Measurements from ENCODE around the gene SPECC1L.

SPECC1L gene

DNA sequence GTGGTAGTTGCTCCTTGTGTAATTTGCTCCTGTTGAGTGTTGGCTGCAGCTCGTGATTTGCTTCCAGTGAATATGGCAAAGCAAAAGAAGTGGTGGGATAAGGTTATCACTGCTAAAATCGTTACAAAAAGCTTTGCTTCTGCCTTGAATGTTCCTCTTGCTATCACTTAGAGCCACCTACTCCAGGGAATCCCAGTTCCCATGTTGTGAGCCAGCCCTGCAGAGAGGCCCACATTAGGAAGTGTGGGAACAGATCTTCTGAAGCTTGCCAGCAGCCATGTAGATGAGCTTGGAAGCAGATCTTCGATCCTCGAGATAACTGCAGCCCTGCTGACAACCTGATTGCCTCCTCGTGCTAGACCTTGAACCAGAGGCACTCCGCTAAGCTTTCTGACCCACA lies 71.0 kb downstream of the SPECC1L start:
- Mint-ChIP-seq H3K36me3 (peaks cover 61% of the 10 kb centered on the region), H3K27me3 (no peaks in the 10 kb centered on the region), H3K4me1 (no peaks in the 10 kb centered on the region), H3K27ac (no peak overlapping the region), H3K9me3 (no peaks in the 10 kb centered on the region), H3K4me3 (no peak overlapping the region)
- no peak for ATAC-seq

DNA sequence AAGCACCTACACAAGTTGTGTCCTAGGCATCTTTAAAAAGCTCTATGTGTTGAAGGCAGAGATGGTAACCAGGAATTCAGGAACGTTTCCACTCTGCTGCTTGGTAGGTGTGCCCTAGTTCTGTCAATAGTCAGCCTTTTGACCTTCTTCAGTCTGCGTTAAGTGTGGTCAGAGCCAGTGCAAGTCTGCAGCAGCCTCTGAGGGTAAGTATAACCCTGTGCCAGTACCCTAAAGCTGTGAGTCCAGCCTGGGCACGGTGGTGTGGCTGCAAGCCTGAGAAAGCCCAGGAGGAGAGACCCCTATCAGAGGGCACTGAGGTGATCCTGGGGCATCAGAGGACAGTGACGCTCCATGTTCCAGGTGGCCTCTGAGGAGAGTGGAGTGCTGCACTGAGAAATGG lies 80.0 kb downstream of the SPECC1L start:
- Mint-ChIP-seq H3K4me1 (no peaks in the 10 kb centered on the region), H3K9me3 (no peaks in the 10 kb centered on the region), H3K4me3 (no peak overlapping the region), H3K27me3 (no peaks in the 10 kb centered on the region), H3K27ac (no peak overlapping the region), H3K36me3 (peaks cover 85% of the 10 kb centered on the region)
- no peak for ATAC-seq

DNA sequence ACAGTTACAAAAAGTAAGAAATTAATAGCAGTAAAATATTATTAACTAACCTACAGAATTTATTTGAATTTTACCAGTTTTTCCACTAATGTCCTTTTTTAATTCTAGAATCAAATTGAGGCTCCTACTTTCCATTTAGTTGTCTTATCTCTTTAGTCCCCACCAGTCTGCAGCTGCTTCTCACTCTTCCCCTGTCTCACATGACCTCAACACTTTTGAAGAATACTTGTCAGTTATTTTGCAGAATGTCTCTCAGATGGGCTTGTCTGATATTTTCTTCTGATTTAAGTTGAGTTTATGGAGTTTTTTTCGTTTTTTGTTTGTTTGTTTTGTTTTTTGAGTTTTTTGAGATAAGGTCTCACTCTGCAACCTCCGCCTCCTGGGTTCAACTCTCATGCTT lies 82.5 kb downstream of the SPECC1L start:
- peaks cover 84% of the 10 kb centered on the region for H3K36me3 Mint-ChIP-seq

DNA sequence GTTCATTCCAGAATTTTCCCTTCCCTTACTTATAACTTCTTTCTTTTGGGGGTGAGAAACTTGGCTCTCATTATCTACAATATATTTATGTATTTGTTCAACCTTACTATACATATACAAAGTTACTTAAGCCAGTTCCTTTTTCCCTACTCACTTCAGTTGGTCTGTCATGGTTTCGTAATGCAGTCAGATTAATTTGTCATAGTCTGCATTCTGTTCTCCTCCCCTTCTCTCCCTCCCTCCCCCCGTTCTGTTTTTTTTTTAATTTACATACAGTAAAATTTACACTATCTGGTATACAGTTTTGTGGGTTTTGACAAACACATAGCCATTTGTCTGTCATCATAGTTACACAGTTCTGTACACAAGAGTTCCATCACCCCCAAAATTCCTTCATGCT lies 84.9 kb downstream of the SPECC1L start:
- Mint-ChIP-seq H3K27ac (no peak overlapping the region), H3K4me3 (no peak overlapping the region), H3K36me3 (peaks cover 79% of the 10 kb centered on the region), H3K9me3 (no peaks in the 10 kb centered on the region), H3K27me3 (no peaks in the 10 kb centered on the region), H3K4me1 (no peaks in the 10 kb centered on the region)
- no peak for ATAC-seq

More for the DNA sequence above, 82.5 kb downstream of the SPECC1L start:
- Mint-ChIP-seq H3K9me3 (no peaks in the 10 kb centered on the region), H3K27me3 (no peaks in the 10 kb centered on the region), H3K4me1 (no peaks in the 10 kb centered on the region), H3K27ac (no peak overlapping the region), H3K4me3 (no peak overlapping the region)
- ATAC-seq = no peak

DNA sequence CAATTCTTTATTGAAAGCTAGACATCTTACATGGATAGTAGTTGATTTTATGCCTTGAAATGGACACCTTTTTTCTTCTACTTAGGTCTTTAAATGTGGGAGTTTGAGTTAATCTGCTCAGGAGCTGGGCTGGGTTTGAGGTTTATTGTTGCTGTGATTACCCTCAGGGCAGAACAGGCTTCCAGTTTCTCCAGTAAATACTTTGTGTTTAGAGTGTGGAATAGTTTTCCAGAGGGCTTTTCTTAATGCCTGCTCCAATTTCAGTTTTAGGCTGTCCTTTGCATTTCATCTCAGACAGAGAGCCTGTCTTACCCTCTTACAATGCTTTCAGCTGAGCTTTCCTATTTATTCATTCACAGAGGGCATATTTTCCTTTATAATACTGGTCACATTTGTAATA lies 86.9 kb downstream of the SPECC1L start:
- H3K36me3 Mint-ChIP-seq = peaks cover 76% of the 10 kb centered on the region
- no peak for ATAC-seq
- H3K27ac Mint-ChIP-seq = no peak overlapping the region
- H3K9me3 Mint-ChIP-seq = no peaks in the 10 kb centered on the region
- H3K4me1 Mint-ChIP-seq = no peaks in the 10 kb centered on the region
- no peak overlapping the region for H3K4me3 Mint-ChIP-seq
- H3K27me3 Mint-ChIP-seq = no peaks in the 10 kb centered on the region

DNA sequence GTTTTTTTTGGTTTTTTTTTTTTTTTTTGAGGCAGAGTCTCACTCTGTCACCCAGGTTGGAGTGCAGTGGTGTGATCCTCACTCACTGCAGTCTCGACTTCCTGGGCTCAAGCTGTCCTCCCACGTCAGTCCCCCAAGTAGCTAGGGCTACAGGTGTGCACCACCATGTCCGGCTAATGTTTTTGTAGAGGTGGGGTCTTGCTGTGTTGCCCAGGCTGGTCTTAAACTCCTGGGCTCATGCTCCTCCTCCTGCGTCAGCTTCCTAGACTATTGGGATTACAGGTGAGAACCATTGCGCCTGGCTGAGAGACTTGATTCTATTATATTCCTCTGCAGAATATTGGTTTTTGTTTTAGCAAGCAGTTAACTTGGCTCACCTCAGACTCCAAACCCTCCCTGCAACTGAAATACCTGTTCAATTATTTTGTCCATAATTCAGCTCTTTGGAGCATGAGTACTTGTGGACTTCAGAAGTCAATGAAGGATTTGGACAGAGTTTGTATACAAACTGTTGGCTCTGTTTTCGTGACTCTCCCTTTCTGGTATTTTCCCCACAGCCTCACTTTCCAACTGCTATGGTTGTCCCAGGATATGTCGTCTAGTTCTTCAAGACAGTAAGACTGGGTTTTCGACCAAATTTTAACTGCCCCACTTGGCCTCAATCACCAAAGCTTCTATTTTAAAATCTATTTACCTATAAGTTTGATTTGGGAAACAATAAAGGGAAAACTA lies 87.6 kb downstream of the SPECC1L start:
- no peaks in the 10 kb centered on the region for H3K4me1 Mint-ChIP-seq
- no peaks in the 10 kb centered on the region for H3K27me3 Mint-ChIP-seq
- no peak for ATAC-seq
- H3K27ac Mint-ChIP-seq = no peak overlapping the region
- no peak overlapping the region for H3K4me3 Mint-ChIP-seq
- no peaks in the 10 kb centered on the region for H3K9me3 Mint-ChIP-seq
- peaks cover 73% of the 10 kb centered on the region for H3K36me3 Mint-ChIP-seq

DNA sequence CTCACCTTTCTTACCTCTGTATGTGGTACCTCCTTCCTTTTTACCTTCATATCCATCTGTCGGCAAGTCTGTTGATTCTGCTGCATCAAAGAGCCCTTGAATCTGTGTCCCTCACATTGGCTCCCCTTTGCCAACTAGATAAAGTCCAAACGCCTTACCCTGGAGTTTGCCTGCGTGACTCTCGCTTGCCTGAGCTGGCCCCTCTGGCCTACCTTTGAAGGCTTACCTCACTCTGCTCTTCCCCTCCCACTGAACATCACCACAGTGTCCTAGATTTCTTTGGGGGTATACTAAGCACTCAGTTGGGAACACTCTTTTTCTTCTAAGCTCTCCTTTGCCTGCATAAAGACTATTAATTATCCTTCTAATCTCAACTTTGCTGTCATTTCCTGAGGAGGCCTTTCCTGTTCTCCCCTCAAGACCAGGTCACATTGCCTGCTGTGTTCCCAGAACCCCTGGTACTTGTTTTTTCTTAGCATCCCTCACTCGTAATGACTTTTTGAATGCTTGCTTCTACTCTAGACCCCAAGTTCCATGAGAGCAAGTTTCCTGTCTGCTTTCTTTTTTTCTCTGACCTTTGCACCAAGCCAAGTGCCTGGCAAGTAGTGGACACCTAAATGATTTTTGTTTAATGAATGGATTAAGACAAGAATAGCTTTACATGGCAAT lies 89.0 kb downstream of the SPECC1L start:
- H3K27ac Mint-ChIP-seq = no peak overlapping the region
- ATAC-seq = no peak
- H3K4me3 Mint-ChIP-seq = no peak overlapping the region
- no peaks in the 10 kb centered on the region for H3K9me3 Mint-ChIP-seq
- H3K4me1 Mint-ChIP-seq = no peaks in the 10 kb centered on the region
- H3K27me3 Mint-ChIP-seq = no peaks in the 10 kb centered on the region
- H3K36me3 Mint-ChIP-seq = peaks cover 71% of the 10 kb centered on the region

DNA sequence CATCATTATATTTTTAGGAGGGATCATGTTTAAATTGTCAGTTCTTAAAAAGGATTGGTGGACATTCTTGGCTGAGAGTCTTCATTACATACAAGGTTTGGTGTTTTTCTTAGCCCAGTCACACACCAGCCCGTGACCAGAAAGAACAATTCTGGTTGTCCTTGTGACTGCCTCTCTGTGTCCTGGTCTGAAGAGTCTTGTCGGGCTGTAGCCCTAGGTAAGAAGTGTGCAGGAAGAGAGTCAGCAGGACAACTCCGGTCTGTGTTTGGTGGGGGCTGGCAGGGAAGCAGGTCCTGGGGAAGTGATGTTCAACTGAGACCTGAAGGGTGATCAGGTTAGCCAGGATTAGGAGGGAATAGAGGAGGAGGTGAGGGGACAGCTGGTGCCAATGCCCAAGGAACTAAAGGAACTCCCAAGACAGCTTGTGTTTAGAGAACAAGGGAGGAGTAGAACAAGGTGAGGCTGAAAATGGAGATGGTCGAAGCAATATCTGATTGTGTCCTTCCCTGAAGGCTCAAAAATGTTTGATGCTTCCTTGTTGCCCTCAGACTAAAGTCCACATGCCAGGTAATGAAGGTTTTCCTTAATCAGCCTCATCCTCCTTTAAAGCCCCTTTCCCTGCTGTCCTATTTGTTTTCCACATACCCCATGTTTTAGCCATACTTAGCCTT lies 91.5 kb downstream of the SPECC1L start:
- Mint-ChIP-seq H3K27me3 (no peaks in the 10 kb centered on the region), H3K9me3 (no peaks in the 10 kb centered on the region), H3K4me1 (no peaks in the 10 kb centered on the region), H3K36me3 (peaks cover 74% of the 10 kb centered on the region), H3K4me3 (no peak overlapping the region), H3K27ac (no peak overlapping the region)
- ATAC-seq = no peak

DNA sequence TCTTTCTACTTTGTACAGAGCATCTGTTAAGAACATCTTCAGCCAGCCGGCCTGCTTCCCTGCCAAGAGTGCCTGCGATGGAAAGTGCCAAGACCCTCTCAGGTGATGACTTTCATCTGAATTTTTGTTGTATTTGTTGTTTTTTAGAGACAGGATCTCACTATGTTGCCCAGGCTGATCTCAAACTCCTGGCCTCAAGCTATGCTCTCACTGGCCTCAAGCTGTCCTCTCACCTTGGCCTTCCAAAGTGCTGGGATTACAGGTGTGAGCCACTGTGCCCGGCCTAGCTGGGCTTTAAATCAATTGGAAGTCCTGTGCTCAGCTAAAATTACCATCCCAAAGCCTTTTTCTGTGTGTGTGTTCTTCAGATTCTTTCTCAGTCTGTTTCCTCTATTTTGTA lies 92.6 kb downstream of the SPECC1L start:
- no peaks in the 10 kb centered on the region for H3K9me3 Mint-ChIP-seq
- H3K27me3 Mint-ChIP-seq = no peaks in the 10 kb centered on the region
- no peak overlapping the region for H3K27ac Mint-ChIP-seq

DNA sequence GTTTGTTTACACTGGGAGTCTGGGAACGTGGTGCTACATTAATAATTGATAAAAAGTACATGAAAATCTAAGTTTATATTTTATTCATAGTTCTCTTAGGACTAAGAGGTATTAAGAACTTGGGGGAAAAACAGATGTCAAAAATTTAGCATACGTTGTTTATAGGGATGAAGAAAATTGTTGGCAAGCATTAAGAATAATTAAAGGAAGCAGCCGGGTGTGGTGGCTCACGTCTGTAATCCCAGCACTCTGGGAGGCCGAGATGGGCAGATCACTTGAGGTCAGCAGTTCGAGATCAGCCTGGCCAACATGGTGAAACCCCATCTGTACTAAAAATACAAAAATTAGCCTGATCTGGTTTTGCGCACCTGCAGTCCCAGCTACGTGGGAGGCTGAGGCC lies 96.1 kb downstream of the SPECC1L start:
- peaks cover 77% of the 10 kb centered on the region for H3K36me3 Mint-ChIP-seq
- H3K9me3 Mint-ChIP-seq = no peaks in the 10 kb centered on the region
- ATAC-seq = no peak
- H3K4me3 Mint-ChIP-seq = no peak overlapping the region
- no peaks in the 10 kb centered on the region for H3K27me3 Mint-ChIP-seq
- H3K4me1 Mint-ChIP-seq = no peaks in the 10 kb centered on the region
- no peak overlapping the region for H3K27ac Mint-ChIP-seq

More for the DNA sequence above, 92.6 kb downstream of the SPECC1L start:
- peaks cover 74% of the 10 kb centered on the region for H3K36me3 Mint-ChIP-seq
- H3K4me3 Mint-ChIP-seq = no peak overlapping the region
- no peak for ATAC-seq
- no peaks in the 10 kb centered on the region for H3K4me1 Mint-ChIP-seq

DNA sequence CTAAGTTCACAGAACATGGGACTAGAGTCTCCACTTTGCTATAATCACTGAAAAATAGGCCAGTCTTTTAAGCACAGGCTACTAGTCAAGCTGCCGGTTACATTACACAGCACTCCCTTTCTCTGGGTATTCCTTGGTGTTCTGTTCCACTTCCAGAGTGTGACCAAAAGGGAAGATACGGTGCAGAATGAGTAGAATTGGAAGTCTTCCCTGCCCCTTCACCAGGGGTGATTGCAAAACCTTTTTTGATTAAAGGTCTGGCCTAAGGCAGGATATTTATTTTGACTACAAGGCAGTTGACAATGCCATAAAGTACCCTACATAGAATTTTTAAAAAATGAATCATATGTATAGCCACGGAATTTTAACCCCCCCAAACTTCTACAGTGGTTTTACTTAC lies 97.2 kb downstream of the SPECC1L start:
- H3K4me1 Mint-ChIP-seq = no peaks in the 10 kb centered on the region
- no peak overlapping the region for H3K27ac Mint-ChIP-seq
- no peaks in the 10 kb centered on the region for H3K27me3 Mint-ChIP-seq
- no peak overlapping the region for H3K4me3 Mint-ChIP-seq
- no peak for ATAC-seq
- H3K36me3 Mint-ChIP-seq = peaks cover 77% of the 10 kb centered on the region
- no peaks in the 10 kb centered on the region for H3K9me3 Mint-ChIP-seq

DNA sequence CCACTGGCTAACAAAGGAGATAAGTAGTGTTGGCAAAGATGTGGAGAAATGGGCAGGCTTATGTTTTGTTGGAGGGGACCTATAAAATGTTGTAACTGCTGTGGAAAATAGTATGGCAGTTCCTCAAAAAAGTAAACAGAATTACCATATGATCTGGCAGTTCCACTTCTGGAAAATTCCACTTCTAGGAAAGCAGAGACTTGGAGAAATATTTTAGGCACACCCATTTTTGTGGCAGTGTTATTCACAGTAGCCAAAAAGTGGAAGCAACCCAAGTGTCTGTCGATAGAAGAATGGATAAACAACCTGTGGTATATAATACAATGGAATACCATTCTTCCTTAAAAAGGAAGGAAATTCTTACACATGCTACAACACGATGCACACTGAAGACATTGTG lies 99.8 kb downstream of the SPECC1L start:
- peaks cover 88% of the 10 kb centered on the region for H3K36me3 Mint-ChIP-seq
- no peak for ATAC-seq
- no peaks in the 10 kb centered on the region for H3K27me3 Mint-ChIP-seq
- H3K27ac Mint-ChIP-seq = no peak overlapping the region
- H3K4me1 Mint-ChIP-seq = no peaks in the 10 kb centered on the region
- H3K4me3 Mint-ChIP-seq = no peak overlapping the region
- no peaks in the 10 kb centered on the region for H3K9me3 Mint-ChIP-seq

DNA sequence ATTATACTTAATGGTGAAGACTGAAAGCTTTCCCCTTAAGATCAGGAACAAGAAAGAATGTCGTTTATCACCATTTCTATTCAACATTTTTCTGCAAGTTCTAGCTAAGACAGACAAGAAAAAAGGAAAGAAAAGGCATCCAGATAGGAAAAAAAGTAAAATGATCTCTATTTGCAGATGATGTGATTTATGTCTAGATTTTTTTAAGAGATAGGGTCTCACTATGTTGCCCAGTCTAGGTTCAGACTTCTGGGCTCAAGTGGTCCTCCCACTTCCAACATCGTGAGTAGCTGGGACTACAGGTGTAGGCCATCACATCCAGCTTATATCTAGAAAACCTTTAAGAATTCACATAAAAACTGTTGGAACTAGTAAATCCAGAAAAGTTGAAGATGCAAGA lies 105.4 kb downstream of the SPECC1L start:
- no peak overlapping the region for H3K4me3 Mint-ChIP-seq
- H3K27ac Mint-ChIP-seq = no peak overlapping the region
- H3K9me3 Mint-ChIP-seq = no peaks in the 10 kb centered on the region
- H3K27me3 Mint-ChIP-seq = no peaks in the 10 kb centered on the region
- no peaks in the 10 kb centered on the region for H3K4me1 Mint-ChIP-seq
- no peak for ATAC-seq
- H3K36me3 Mint-ChIP-seq = peaks cover 61% of the 10 kb centered on the region

DNA sequence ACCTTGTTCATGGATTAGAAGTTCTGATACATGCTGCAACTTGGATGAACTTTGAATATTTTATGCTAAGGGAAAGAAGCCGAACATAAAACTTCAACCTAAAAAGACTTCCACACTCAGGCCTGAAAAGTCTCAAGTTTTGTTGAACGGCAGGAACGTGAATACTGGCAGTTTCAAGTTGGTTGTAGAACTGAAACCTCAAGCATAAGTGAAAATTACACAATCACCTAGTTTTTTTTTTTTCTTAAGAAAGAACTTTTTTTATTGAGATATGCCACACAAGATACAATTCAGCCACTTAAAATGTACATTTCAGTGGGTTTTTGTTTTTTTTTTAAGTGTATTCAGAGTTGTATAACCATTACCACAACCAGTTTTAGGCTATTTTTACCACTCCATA lies 106.0 kb downstream of the SPECC1L start:
- no peak for ATAC-seq
- Mint-ChIP-seq H3K27ac (no peak overlapping the region), H3K36me3 (peaks cover 56% of the 10 kb centered on the region), H3K4me3 (no peak overlapping the region), H3K9me3 (no peaks in the 10 kb centered on the region), H3K4me1 (no peaks in the 10 kb centered on the region), H3K27me3 (no peaks in the 10 kb centered on the region)

DNA sequence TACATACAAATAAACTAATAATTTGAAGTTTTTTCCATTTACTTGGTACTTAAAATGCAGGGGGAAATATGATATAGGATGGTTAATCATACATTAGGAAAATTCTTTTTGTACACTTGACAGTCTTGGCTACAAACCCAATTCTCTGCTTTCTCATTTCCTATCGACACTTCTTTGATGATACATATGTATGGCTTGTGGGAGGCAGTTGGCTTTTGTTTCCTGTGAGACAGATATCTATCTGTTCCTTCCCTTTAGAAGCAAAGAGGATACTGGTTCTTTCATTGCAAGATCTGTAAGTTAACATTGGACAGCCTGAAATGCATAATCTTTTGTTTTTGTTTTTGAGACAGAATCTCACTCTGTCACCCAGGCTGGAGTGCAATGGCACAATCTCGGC lies 108.9 kb downstream of the SPECC1L start:
- no peak for ATAC-seq
- Mint-ChIP-seq H3K4me1 (no peaks in the 10 kb centered on the region), H3K27me3 (no peaks in the 10 kb centered on the region), H3K4me3 (no peak overlapping the region), H3K27ac (no peak overlapping the region), H3K9me3 (no peaks in the 10 kb centered on the region), H3K36me3 (peaks cover 36% of the 10 kb centered on the region)

Measured in stimulated activated memory B cell treated with anti-CD40 and anti-IgM and Interleukin-4, amounts not matched to agents 10 μg/mL and 1 μg/mL and 100 μg/mL, for 72 hours (primary cell).